Cardiac muscle cell (in vitro differentiated cells and primary cell): ENCODE measurements around the gene ARHGAP25. TPM values are rescaled to one million over a fixed set of nuclear protein-coding genes. Genes with fewer than 3 reads are reported as not detected.

Source experiments
- DNase-seq, 2 donors: peaks; one replicate each; pipeline versions ENCODE4 v3.0.0 to v3.0.0-alpha.2; 2010 to 2017; ENCODE audit warnings: low read depth in 1 of 2, low spot score in 1 of 2
- H3K27ac ChIP-seq: fragments of 200-600 bp; sonication (generic); 2 replicates; pipeline ENCODE4 v1.5.1; 2016
- H3K27me3 ChIP-seq: fragments of 200-600 bp; sonication (generic); 2 replicates; pipeline ENCODE4 v1.6.0; 2016; ENCODE audit warnings: control low read depth
- H3K36me3 ChIP-seq: fragments of 200-600 bp; sonication (generic); 2 replicates; pipeline ENCODE4 v1.5.1; 2016; ENCODE audit warnings: control low read depth
- H3K4me1 ChIP-seq: fragments of 200-600 bp; sonication (generic); 2 replicates; pipeline ENCODE4 v1.8.1; 2017; ENCODE audit warnings: low read depth, mild to moderate bottlenecking, mixed run types
- H3K4me3 ChIP-seq: fragments of 200-600 bp; sonication (generic); 2 replicates; pipeline ENCODE4 v1.5.1; 2016; ENCODE audit warnings: mild to moderate bottlenecking
- H3K9me3 ChIP-seq: fragments of 200-600 bp; sonication (generic); 2 replicates; pipeline ENCODE4 v1.5.1; 2017; ENCODE audit warnings: low read depth, mild to moderate bottlenecking, control low read depth
- polyA plus RNA-seq: library from polyadenylated mRNA; unstranded; fragments of >200 nt; fragmentation: Nextera tagmentation; extraction: Ambion mirVana; gene quantifications from 2 replicates; pipeline ENCODE4 v1.2.1, GENCODE V29; 2016
- total RNA-seq: library from RNA; depleted of rRNA; stranded (reverse); fragments of >200 nt; gene quantifications from 2 replicates; pipeline ENCODE4 v1.2.3, GENCODE V29; 2016
- TF ChIP-seq, protein P1 (sequence below): IDR thresholded peaks from 2 replicates; pipeline ENCODE4 v1.5.1; 2012; ENCODE audit warnings: low read depth, mild to moderate bottlenecking, low read length

Gene ARHGAP25
- total and polyA plus RNA-seq, 2 experiments from 2014 or later: 3.9 to 7.7 TPM

DNA sequence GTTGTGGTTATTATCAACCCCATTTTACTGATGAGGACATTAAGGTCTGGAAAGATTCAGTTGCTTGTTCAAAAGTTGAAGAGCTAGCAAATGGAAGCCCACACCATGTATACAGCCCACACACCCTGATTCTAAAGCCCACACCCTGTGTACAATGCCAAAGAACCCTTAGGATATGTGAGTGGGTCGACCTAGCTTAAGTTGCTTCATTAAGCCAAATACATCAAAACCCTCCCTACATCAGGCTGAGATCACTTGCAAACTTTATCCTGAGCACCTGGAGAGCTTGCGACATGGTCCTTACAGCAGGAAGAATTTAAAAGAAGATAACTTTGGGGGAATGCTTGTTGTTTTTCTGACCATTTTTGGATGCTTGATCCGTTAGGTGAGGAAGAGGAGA is 435 bp upstream of the ARHGAP25 start:
- no peak overlapping the region for H3K4me3 ChIP-seq
- no peak overlapping the region for H3K27ac ChIP-seq
- H3K27me3 ChIP-seq: no peaks in the 10 kb centered on the region
- TF ChIP-seq, protein P1, sequence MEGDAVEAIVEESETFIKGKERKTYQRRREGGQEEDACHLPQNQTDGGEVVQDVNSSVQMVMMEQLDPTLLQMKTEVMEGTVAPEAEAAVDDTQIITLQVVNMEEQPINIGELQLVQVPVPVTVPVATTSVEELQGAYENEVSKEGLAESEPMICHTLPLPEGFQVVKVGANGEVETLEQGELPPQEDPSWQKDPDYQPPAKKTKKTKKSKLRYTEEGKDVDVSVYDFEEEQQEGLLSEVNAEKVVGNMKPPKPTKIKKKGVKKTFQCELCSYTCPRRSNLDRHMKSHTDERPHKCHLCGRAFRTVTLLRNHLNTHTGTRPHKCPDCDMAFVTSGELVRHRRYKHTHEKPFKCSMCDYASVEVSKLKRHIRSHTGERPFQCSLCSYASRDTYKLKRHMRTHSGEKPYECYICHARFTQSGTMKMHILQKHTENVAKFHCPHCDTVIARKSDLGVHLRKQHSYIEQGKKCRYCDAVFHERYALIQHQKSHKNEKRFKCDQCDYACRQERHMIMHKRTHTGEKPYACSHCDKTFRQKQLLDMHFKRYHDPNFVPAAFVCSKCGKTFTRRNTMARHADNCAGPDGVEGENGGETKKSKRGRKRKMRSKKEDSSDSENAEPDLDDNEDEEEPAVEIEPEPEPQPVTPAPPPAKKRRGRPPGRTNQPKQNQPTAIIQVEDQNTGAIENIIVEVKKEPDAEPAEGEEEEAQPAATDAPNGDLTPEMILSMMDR: no peak
- H3K4me1 ChIP-seq: no peaks in the 10 kb centered on the region
- no peaks in the 10 kb centered on the region for H3K36me3 ChIP-seq
- DNase-seq: no peak
- H3K9me3 ChIP-seq: no peaks in the 10 kb centered on the region

DNA sequence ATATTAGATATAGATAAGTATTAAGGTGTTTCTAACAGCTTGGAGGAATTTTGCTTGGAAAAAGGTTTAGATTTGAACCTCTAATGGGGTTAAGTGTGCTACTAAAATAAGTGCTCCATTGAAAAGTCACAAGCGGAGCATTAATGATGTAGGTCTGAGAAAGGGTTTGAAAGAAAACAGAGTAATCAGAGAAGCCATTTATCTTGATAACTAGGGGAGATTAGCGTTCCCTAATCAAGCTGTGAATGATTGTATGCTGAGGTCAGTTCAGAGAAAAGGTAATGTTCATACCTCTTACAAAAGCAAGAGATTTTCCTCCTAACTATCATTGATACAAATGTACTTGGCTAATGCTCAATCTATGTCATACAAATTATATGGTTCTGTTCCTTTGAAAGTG is 1.5 kb downstream of the ARHGAP25 start:
- Histone ChIP-seq H3K4me1 (no peaks in the 10 kb centered on the region), H3K4me3 (no peak overlapping the region), H3K9me3 (no peaks in the 10 kb centered on the region), H3K27me3 (no peaks in the 10 kb centered on the region), H3K36me3 (no peaks in the 10 kb centered on the region), H3K27ac (no peak overlapping the region)
- TF ChIP-seq, protein P1: no peak
- no peak for DNase-seq

DNA sequence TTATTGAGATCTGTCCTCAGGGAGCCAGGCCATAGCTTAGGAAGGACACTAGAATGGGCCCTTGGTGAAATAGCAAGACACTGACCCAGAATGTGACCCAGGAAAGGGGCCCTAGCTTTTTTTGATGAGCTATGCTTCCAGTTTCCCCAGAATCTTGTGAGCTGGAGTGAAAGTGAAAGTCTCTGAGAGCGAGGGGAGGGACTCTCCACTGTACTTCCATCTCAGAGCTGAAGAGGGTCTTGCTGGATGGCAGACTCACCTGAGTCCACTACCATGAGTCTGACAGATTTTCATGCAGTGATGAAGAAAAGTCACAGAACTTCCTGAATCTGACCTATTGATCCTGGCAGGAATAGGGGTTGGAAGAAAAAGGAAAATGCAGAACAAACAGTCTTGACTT is 3.1 kb downstream of the ARHGAP25 start:
- H3K4me1 ChIP-seq: no peaks in the 10 kb centered on the region
- H3K4me3 ChIP-seq: no peak overlapping the region
- no peak overlapping the region for H3K27ac ChIP-seq
- TF ChIP-seq, protein P1: no peak
- H3K9me3 ChIP-seq: no peaks in the 10 kb centered on the region
- DNase-seq: peak in 1 of 2 donors; percentile 11
- no peaks in the 10 kb centered on the region for H3K36me3 ChIP-seq
- H3K27me3 ChIP-seq: no peaks in the 10 kb centered on the region

DNA sequence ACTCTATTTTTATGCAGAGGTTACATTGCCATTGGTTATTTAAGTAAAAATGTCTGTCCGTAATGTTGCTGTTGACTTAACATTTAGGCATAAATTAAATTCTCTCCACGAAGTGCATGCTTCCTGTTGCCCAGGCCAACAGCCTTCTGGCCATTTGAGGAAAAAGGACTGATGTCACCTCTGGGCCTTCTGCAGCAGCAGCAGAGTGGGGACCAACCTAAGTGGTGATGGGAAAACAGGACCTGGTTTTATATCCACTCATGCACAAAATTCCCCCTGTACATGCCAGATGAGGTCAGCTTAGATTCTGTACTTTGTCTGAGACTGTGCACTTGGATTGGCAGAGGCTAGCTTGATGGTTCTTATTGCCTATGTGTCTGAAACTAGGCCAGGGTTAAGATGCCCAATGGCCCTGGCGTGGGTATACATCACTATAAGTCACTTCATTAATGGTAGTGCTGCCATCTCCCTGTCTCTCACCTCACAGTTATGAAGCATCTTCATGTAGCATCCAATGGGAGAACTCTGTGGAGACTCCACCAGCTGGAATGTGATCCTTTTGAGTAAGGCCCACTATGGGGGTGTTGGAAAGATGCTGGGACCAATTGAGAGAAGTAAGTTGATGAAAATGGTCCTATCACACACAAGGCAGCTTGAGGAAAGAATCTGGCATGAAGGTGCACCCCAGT is 4.4 kb downstream of the ARHGAP25 start:
- Histone ChIP-seq H3K27me3 (no peaks in the 10 kb centered on the region), H3K9me3 (no peaks in the 10 kb centered on the region), H3K4me3 (no peak overlapping the region), H3K4me1 (no peaks in the 10 kb centered on the region), H3K36me3 (no peaks in the 10 kb centered on the region), H3K27ac (no peak overlapping the region)
- DNase-seq: no peak
- TF ChIP-seq, protein P1: no peak

DNA sequence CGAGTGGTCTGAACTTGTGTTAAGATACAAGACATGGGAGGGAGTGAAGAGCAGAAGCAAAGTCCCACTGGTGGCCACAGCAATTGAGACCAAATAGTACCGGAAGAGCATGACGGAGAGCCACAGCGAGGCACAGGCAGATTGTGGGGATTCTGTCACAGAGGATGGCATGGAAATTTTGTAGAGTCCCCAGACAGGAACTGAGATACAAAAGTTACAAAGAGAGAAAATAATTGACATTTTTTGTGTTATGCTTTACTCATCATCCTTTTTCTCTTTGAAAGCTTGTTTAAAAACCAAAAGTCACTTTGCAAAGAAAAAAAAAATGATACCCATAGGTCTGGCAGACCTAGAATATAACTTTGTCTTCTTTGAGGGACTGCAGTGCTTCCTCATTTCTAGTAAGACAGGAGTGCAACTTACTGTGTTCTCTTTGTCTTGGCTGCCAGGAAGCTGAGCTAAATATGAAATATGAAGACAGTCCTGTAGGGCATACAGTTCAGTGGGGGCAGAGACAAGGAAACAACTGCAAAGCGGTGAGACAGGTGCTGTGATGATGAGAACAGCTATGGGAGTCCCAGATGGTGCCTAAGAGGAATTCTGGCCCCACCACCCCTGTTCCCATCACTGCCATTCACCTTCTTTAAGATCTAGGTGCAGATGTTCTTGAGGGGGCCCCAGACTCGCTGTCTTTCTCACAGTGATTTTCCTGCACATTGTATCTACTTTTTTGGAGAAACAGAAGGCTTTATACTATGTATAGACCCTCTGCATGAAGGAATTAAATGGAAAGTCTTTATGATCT is 5.2 kb downstream of the ARHGAP25 start:
- no peaks in the 10 kb centered on the region for H3K4me1 ChIP-seq
- no peak overlapping the region for H3K4me3 ChIP-seq
- H3K27ac ChIP-seq: no peak overlapping the region
- H3K27me3 ChIP-seq: no peaks in the 10 kb centered on the region
- no peaks in the 10 kb centered on the region for H3K9me3 ChIP-seq
- TF ChIP-seq, protein P1: no peak
- no peaks in the 10 kb centered on the region for H3K36me3 ChIP-seq
- no peak for DNase-seq
